Naive thymus-derived CD4-positive, alpha-beta T cell (primary cell): ENCODE results near the gene TRAPPC3L. TPM values are rescaled to one million over a fixed set of nuclear protein-coding genes. Genes with fewer than 3 reads are reported as not detected.

ENCODE experiments used
- ATAC-seq: fragments of 150-1000 bp; cut with Tn5 transposase; 2 replicates; pipeline ENCODE4 v1.10.0; 2021; ENCODE audit warnings: mild to moderate bottlenecking, moderate library complexity
- CTCF ChIA-PET: fragments of 350-600 bp; sonication (Branson Sonifier 250); formaldehyde crosslinking; loops from one replicate; lab custom pipeline; 2021; ENCODE audit warnings: antibody characterized with exemption; lab: Charles Lee
- POLR2A ChIA-PET: fragments of 350-600 bp; sonication (Branson Sonifier 250); formaldehyde crosslinking; loops from one replicate; lab custom pipeline; 2021; ENCODE audit warnings: antibody characterized with exemption, inconsistent platforms; lab: Charles Lee
- DNase-seq, 9 donors: peaks; one replicate each; pipeline versions ENCODE4 v3.0.0 to v3.0.0-alpha.2; 2020 to 2022; ENCODE audit warnings: mixed read lengths in 1 of 9
- H3K27ac ChIP-seq: one replicate; pipeline ENCODE4 v1.7.0; 2013; ENCODE audit warnings: mild to moderate bottlenecking, low read depth, low read length, moderate library complexity
- H3K27me3 ChIP-seq, 2 donors: one replicate each; pipeline ENCODE4 v1.7.0; 2013; ENCODE audit warnings: low read length in 2 of 2, mild to moderate bottlenecking in 2 of 2, moderate library complexity in 2 of 2; ENCODE audit not compliant: control insufficient read depth in 2 of 2, insufficient read depth in 2 of 2
- H3K36me3 ChIP-seq, 3 experiments: 1 replicate in 2 of 3; 2 replicates in 1 of 3; pipeline ENCODE4 v1.7.0; 2013; ENCODE audit warnings: low read length in 3 of 3, mild to moderate bottlenecking in 3 of 3, moderate library complexity in 1 of 3; ENCODE audit not compliant: insufficient read depth in 3 of 3, control insufficient read depth in 2 of 3
- H3K4me1 ChIP-seq, 2 donors: one replicate each; pipeline ENCODE4 v1.7.0; 2013; ENCODE audit warnings: low read length in 2 of 2, mild to moderate bottlenecking in 2 of 2, moderate library complexity in 1 of 2; ENCODE audit not compliant: control insufficient read depth in 2 of 2, insufficient read depth in 2 of 2
- H3K4me3 ChIP-seq: 2 replicates; pipeline ENCODE4 v1.7.0; 2013; ENCODE audit warnings: mild to moderate bottlenecking, low read length
- H3K9me3 ChIP-seq, 3 experiments: 1 replicate in 2 of 3; 2 replicates in 1 of 3; pipeline ENCODE4 v1.7.0; 2013; ENCODE audit warnings: low read length in 3 of 3; ENCODE audit not compliant: control insufficient read depth in 2 of 3
- H3K27ac Mint-ChIP-seq, 9 donors: one replicate each; pipeline ENCODE4 v1.8.0; 2020 to 2022; ENCODE audit warnings: mixed read lengths in 9 of 9, mild to moderate bottlenecking in 8 of 9, moderate library complexity in 5 of 9, inconsistent platforms in 2 of 9
- H3K27me3 Mint-ChIP-seq, 5 donors: one replicate each; pipeline ENCODE4 v1.8.0; 2021 to 2022; ENCODE audit warnings: mixed read lengths in 5 of 5, mild to moderate bottlenecking in 1 of 5
- H3K36me3 Mint-ChIP-seq, 5 donors: one replicate each; pipeline ENCODE4 v1.8.0; 2020 to 2022; ENCODE audit warnings: mixed read lengths in 5 of 5, mild to moderate bottlenecking in 3 of 5, inconsistent platforms in 1 of 5
- H3K4me1 Mint-ChIP-seq, 7 donors: one replicate each; pipeline ENCODE4 v1.8.0; 2020 to 2022; ENCODE audit warnings: mixed read lengths in 7 of 7, mild to moderate bottlenecking in 3 of 7, inconsistent platforms in 1 of 7
- H3K4me3 Mint-ChIP-seq, 10 donors: one replicate each; pipeline ENCODE4 v1.8.0; 2020 to 2022; ENCODE audit warnings: mild to moderate bottlenecking in 10 of 10, mixed read lengths in 10 of 10, moderate library complexity in 6 of 10, inconsistent platforms in 2 of 10
- H3K9me3 Mint-ChIP-seq, 11 donors: one replicate each; pipeline ENCODE4 v1.8.0; 2020 to 2022; ENCODE audit warnings: mixed read lengths in 11 of 11, mild to moderate bottlenecking in 4 of 11, inconsistent platforms in 1 of 11, moderate library complexity in 1 of 11
- intact Hi-C, 2 donors: fragments of 100-400 bp; cut with micrococcal nuclease; formaldehyde crosslinking; loops; one replicate each; pipeline ENCODE4 v1.15.1; 2023
- polyA plus RNA-seq, 2 donors: library from polyadenylated mRNA; unstranded; fragments of 300-500 nt; fragmentation: Illumina TruSeq; gene quantifications; one replicate each; pipeline ENCODE4 v1.2.3, GENCODE V29; 2021
- total RNA-seq, 6 experiments: library from RNA in 5 of 6; stranded (reverse) in 5 of 6; gene quantifications; 1 replicate in 5 of 6; 2 replicates in 1 of 6; pipeline ENCODE4 v1.2.3 and lab custom pipeline; 2021 to 2026

TRAPPC3L gene
- total and polyA plus RNA-seq, 7 experiments from 2014 or later = not detected

- Mint-ChIP-seq H3K4me3 (no peak overlapping the region), H3K9me3 (peaks cover 0 to 3% (median 0%) of the 10 kb centered on the region in 11 donors), H3K4me1 (peaks cover 0 to 49% (median 4%) of the 10 kb centered on the region in 7 donors), H3K36me3 (peaks cover 0 to 10% (median 0%) of the 10 kb centered on the region in 5 donors), H3K27me3 (peaks cover 12 to 25% (median 22%) of the 10 kb centered on the region in 5 donors), H3K27ac (no peak overlapping the region)
- Histone ChIP-seq H3K36me3 (no peaks in the 10 kb centered on the region), H3K27me3 (no peaks in the 10 kb centered on the region), H3K9me3 (no peaks in the 10 kb centered on the region), H3K4me3 (no peak overlapping the region), H3K27ac (no peak overlapping the region), H3K4me1 (peaks cover 4% of the 10 kb centered on the region in 2 donors)
- intact Hi-C loops = no loop called here
- peak; percentile 60 for ATAC-seq
- CTCF ChIA-PET = interaction anchor here (1.0 kb wide), 1 partner anchor 76 kb away, joined by 3 read pairs; no protein-coding TSS in a partner anchor
- POLR2A ChIA-PET = no interaction called here
- DNase-seq = no peak
These were observed 99.1 kb downstream of the TRAPPC3L start for GRCh38 chr6:116446399-116446798.

- DNase-seq (no peak), ATAC-seq (no peak)
- H3K9me3 ChIP-seq = no peaks in the 10 kb centered on the region
- H3K4me1 Mint-ChIP-seq = peaks cover 0 to 38% (median 0%) of the 10 kb centered on the region in 7 donors
- CTCF ChIA-PET = no interaction called here
- H3K27ac ChIP-seq = no peak overlapping the region
- intact Hi-C loops = loop anchor here in 1 of 2 donors (2.0 kb wide), 2 partner anchors 18 to 158 kb away; no protein-coding TSS in a partner anchor
- POLR2A ChIA-PET = no interaction called here
- peaks cover 0 to 2% (median 0%) of the 10 kb centered on the region in 11 donors for H3K9me3 Mint-ChIP-seq
- no peaks in the 10 kb centered on the region for H3K27me3 ChIP-seq
- H3K27ac Mint-ChIP-seq = no peak overlapping the region
- no peak overlapping the region for H3K4me3 ChIP-seq
- no peak overlapping the region for H3K4me3 Mint-ChIP-seq
- H3K4me1 ChIP-seq = peaks cover 0 to 4% of the 10 kb centered on the region in 2 donors
- peaks cover 14 to 23% (median 22%) of the 10 kb centered on the region in 5 donors for H3K27me3 Mint-ChIP-seq
- no peaks in the 10 kb centered on the region for H3K36me3 ChIP-seq
- H3K36me3 Mint-ChIP-seq = peaks cover 0 to 7% (median 0%) of the 10 kb centered on the region in 5 donors
These were observed 100.4 kb downstream of the TRAPPC3L start for GRCh38 chr6:116445102-116445501.

Other genes starting within 250 kb of the TRAPPC3L start
- gene DSE, start 174.7 kb downstream of the TRAPPC3L start, total RNA-seq = 10 to 100 TPM in 2 of 5 experiments, 1 to 10 TPM in 3; 3.2 to 23.0 (median 7.7) TPM
- gene DSE, start 174.7 kb downstream of the TRAPPC3L start, polyA plus RNA-seq = 1 to 10 TPM; 4.4 to 4.8 TPM
- gene CALHM6, start 84.3 kb downstream of the TRAPPC3L start, total RNA-seq = 10 to 100 TPM in 2 of 5 experiments, 1 to 10 TPM in 3; 3.0 to 79.3 (median 5.6) TPM
- gene CALHM6, start 84.3 kb downstream of the TRAPPC3L start, polyA plus RNA-seq = 10 to 100 TPM; 24.4 to 52.1 TPM
- gene CALHM5, start 34.0 kb downstream of the TRAPPC3L start, total RNA-seq = not detected
- not detected for gene CALHM5, start 34.0 kb downstream of the TRAPPC3L start, polyA plus RNA-seq
- gene CALHM4, start 8.1 kb upstream of the TRAPPC3L start, total RNA-seq = not detected
- not detected for gene CALHM4, start 8.1 kb upstream of the TRAPPC3L start, polyA plus RNA-seq
- gene RWDD1, start 25.8 kb upstream of the TRAPPC3L start, total RNA-seq = 10 to 100 TPM; 33.2 to 39.9 (median 36.7) TPM
- 10 to 100 TPM; 35.0 to 68.5 TPM for gene RWDD1, start 25.8 kb upstream of the TRAPPC3L start, polyA plus RNA-seq
- gene RSPH4A, start 70.8 kb upstream of the TRAPPC3L start, total RNA-seq = 1 to 10 TPM in 1 of 5 experiments, under 1 TPM in 4; 0.53 to 1.3 (median 0.73) TPM
- not detected for gene RSPH4A, start 70.8 kb upstream of the TRAPPC3L start, polyA plus RNA-seq
- 10 to 100 TPM; 12.3 to 14.6 (median 13.7) TPM for gene ZUP1, start 123.1 kb upstream of the TRAPPC3L start, total RNA-seq
- 1 to 10 TPM; 3.7 to 6.6 TPM for gene ZUP1, start 123.1 kb upstream of the TRAPPC3L start, polyA plus RNA-seq
- 10 to 100 TPM; 11.0 to 78.2 (median 53.2) TPM for gene KPNA5, start 135.5 kb upstream of the TRAPPC3L start, total RNA-seq
- gene KPNA5, start 135.5 kb upstream of the TRAPPC3L start, polyA plus RNA-seq = 10 to 100 TPM; 13.9 to 19.6 TPM
- not detected for gene FAM162B, start 220.0 kb upstream of the TRAPPC3L start, total RNA-seq
- gene FAM162B, start 220.0 kb upstream of the TRAPPC3L start, polyA plus RNA-seq = not detected